Transverse colon (tissue), 4 donors: Measurements from ENCODE around the gene SLC24A4. TPM values are rescaled to one million over a fixed set of nuclear protein-coding genes. Genes with fewer than 3 reads are reported as not detected.

Source experiments
- DNase-seq: peaks from one replicate; pipeline ENCODE4 v3.0.0-alpha.2; 2019
- H3K27ac ChIP-seq, 4 donors: fragments of 200-600 bp; sonication (generic); 2 replicates each; pipeline ENCODE4 v1.5.1; 2016 to 2018; ENCODE audit warnings: inconsistent platforms in 4 of 4
- H3K27me3 ChIP-seq: fragments of 200-600 bp; sonication (generic); 2 replicates; pipeline ENCODE4 v1.5.1; 2017; ENCODE audit warnings: inconsistent platforms
- H3K36me3 ChIP-seq, 4 donors: fragments of 200-600 bp; sonication (generic); 2 replicates each; pipeline ENCODE4 v1.5.1; 2017 to 2019; ENCODE audit warnings: inconsistent platforms in 4 of 4
- H3K4me1 ChIP-seq, 4 donors: fragments of 200-600 bp; sonication (generic); 2 replicates each; pipeline ENCODE4 v1.5.1; 2017 to 2020; ENCODE audit warnings: inconsistent platforms in 4 of 4
- H3K4me3 ChIP-seq, 4 donors: fragments of 200-600 bp; sonication (generic); 1 replicate in 1 of 4; 2 replicates in 3 of 4; pipeline versions ENCODE4 v1.5.1 to v1.6.1; 2017 to 2019; ENCODE audit warnings: inconsistent platforms in 4 of 4
- H3K9me3 ChIP-seq, 2 donors: fragments of 200-600 bp; sonication (generic); 2 replicates each; pipeline ENCODE4 v1.5.1; 2017 to 2019; ENCODE audit warnings: inconsistent platforms in 2 of 2
- EP300 ChIP-seq: sonication (generic); formaldehyde crosslinking; IDR thresholded peaks from one replicate; pipeline ENCODE4 v1.6.1; 2017; ENCODE audit warnings: antibody characterized with exemption, low read depth
- POLR2A ChIP-seq: fragments of 450-650 bp; IDR thresholded peaks from one replicate; pipeline ENCODE4 v1.6.1; 2016; ENCODE audit warnings: antibody characterized with exemption, mild to moderate bottlenecking, moderate library complexity
- POLR2AphosphoS5 ChIP-seq, 3 donors: sonication (generic); formaldehyde crosslinking; IDR thresholded peaks; one replicate each; pipeline ENCODE4 v1.6.1; 2016; ENCODE audit warnings: antibody characterized with exemption in 3 of 3
- WGBS, 2 donors: methylation state at CpG; one replicate each; pipeline ENCODE4 v1.1.5; 2018; ENCODE audit warnings: low coverage in 1 of 2; 5-methylcytosine and 5-hydroxymethylcytosine counted together
- in situ Hi-C, 4 donors: fragments of 200-750 bp; cut with MboI; loops; one replicate each; pipeline versions ENCODE4 v1.15.0 to v1.15.1; 2017; ENCODE audit warnings: low sequenced_read_pairs in 3 of 4, low pct_ligation_motif_present in 1 of 4, low pct_unique_long_range_greater_than_20kb in 1 of 4
- intact Hi-C: fragments of 100-400 bp; cut with DNase I; formaldehyde crosslinking; loops from one replicate; pipeline ENCODE4 v1.15.1; 2023; ENCODE audit warnings: low total_unique reads
- total RNA-seq, 4 donors: library from RNA; depleted of rRNA; stranded (reverse); fragments of >200 nt; gene quantifications; one replicate each; pipeline ENCODE4 v1.1.0, GENCODE V29; 2016
- TF ChIP-seq, protein P1 (sequence below), 5 experiments: fragments of 200-600 bp in 3 of 5; fragments of 450-650 bp in 2 of 5; sonication (generic) in 3 of 5; IDR thresholded peaks; 1 replicate in 2 of 5; 2 replicates in 3 of 5; pipeline ENCODE4 v1.5.1; 2016 to 2017; ENCODE audit warnings: antibody characterized with exemption in 5 of 5, inconsistent platforms in 3 of 5, mild to moderate bottlenecking in 2 of 5, moderate library complexity in 1 of 5

Gene SLC24A4
- total RNA-seq, 4 donors from 2014 or later: 0.27 to 0.48 TPM; not detected in 2

DNA sequence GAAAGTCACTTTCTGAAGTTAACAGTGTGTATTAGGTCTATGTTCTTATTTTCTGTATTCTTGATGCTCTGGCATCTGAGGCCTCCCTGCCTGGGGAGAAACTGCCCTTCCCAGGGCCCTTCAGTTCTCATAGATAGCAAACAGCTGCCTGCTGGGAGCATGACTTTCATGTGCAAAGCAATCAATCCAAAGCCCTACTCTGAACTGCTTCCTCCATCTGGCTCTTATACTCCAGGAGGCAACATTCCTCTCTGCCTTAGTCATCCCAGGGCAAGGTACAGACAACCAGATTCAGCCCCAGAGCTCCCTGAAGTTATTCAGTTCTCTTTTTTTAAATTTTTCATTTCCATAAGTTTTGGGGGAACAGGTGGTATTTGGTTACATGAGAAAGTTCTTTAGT is 149.0 kb downstream of the SLC24A4 start:
- H3K27me3 ChIP-seq: no peaks in the 10 kb centered on the region
- in situ Hi-C loops: loop anchor here in 1 of 4 donors (25.0 kb wide), 1 partner anchor 335 kb away; no protein-coding TSS in a partner anchor
- intact Hi-C loops: no loop called here
- DNase-seq: peak; percentile 15
- H3K9me3 ChIP-seq: no peaks in the 10 kb centered on the region
- TF ChIP-seq POLR2AphosphoS5 (IDR thresholded peaks at IDR 0.05): no peak
- TF ChIP-seq, protein P1, sequence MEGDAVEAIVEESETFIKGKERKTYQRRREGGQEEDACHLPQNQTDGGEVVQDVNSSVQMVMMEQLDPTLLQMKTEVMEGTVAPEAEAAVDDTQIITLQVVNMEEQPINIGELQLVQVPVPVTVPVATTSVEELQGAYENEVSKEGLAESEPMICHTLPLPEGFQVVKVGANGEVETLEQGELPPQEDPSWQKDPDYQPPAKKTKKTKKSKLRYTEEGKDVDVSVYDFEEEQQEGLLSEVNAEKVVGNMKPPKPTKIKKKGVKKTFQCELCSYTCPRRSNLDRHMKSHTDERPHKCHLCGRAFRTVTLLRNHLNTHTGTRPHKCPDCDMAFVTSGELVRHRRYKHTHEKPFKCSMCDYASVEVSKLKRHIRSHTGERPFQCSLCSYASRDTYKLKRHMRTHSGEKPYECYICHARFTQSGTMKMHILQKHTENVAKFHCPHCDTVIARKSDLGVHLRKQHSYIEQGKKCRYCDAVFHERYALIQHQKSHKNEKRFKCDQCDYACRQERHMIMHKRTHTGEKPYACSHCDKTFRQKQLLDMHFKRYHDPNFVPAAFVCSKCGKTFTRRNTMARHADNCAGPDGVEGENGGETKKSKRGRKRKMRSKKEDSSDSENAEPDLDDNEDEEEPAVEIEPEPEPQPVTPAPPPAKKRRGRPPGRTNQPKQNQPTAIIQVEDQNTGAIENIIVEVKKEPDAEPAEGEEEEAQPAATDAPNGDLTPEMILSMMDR (IDR thresholded peaks at IDR 0.05): no peak
- TF ChIP-seq POLR2A: no peak
- TF ChIP-seq EP300: no peak
- H3K4me3 ChIP-seq: no peak overlapping the region
- no peak overlapping the region for H3K27ac ChIP-seq
- no peaks in the 10 kb centered on the region for H3K36me3 ChIP-seq
- peaks cover 0 to 9% (median 0%) of the 10 kb centered on the region in 4 donors for H3K4me1 ChIP-seq

DNA sequence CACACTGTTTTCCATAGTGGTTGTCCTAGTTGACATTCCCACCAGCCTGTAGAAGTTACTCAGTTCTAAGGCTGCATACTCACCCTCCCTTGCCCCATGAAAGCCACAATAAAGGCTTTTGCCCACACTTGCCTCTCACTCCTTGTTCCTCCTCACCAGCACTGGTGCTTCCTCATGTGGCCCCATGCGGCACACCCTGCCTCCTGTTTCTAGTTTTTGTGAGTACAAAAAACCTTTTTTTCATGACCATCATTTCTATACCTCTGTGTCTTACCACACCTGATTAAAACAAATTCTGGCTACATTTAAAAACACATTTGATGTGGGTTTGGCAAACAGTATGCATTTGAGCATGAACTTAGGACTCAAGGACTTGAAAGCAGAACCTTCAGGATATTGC is 149.9 kb downstream of the SLC24A4 start:
- in situ Hi-C loops: loop anchor here in 1 of 4 donors (25.0 kb wide), 1 partner anchor 336 kb away; no protein-coding TSS in a partner anchor
- WGBS, 2 donors: 96% methylated on average over 1 of the region's 1 CpG; no CpG with 5 or more reads in 1 of the 2 donors
- no peaks in the 10 kb centered on the region for H3K36me3 ChIP-seq
- no peaks in the 10 kb centered on the region for H3K27me3 ChIP-seq
- peak; percentile 6 for DNase-seq
- intact Hi-C loops: no loop called here
- no peaks in the 10 kb centered on the region for H3K9me3 ChIP-seq
- H3K27ac ChIP-seq: peak overlapping the region in 2 of 4 donors; percentile 2 to 11
- peaks cover 0 to 9% (median 0%) of the 10 kb centered on the region in 4 donors for H3K4me1 ChIP-seq
- H3K4me3 ChIP-seq: no peak overlapping the region
- TF ChIP-seq POLR2A: no peak
- TF ChIP-seq, protein P1 (IDR thresholded peaks at IDR 0.05): no peak
- no peak for TF ChIP-seq POLR2AphosphoS5 (IDR thresholded peaks at IDR 0.05)
- no peak for TF ChIP-seq EP300

DNA sequence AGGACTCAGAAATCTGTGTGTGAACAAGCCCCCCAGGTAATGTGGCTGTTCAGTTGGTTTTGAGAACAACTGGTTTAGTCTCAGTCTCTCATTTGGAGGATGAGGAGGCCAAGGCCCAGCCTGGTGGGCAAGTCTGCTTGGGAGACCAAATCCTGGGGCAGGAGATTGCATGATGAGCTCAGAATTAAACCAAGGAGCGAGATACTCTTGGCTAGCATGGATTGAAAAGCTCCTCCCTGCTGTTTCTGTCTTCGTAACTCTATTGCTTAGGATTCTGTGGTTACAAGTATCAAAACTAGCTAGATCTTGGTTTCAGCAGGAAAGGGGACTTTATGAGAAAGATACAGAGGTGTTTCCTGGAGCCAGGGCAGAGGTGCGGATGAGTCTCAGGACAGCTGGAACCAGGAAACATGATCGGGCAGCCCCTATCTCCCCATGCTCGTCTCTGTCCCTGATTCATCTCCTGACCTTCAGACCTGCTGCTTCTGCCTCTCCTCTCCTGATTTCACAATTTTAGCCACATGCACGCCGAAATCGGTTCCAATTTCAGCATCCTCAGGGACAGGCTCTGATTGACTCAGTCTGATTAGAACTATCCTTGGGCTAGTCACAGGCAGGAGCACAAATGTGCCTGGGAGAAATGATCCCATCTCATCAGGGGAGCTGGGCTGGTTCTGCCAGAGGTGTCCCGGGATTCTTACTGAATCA is 150.4 kb downstream of the SLC24A4 start:
- in situ Hi-C loops (loop anchor here in 1 of 4 donors (25.0 kb wide), 1 partner anchor 336 kb away; no protein-coding TSS in a partner anchor), intact Hi-C loops (no loop called here)
- Histone ChIP-seq H3K27me3 (no peaks in the 10 kb centered on the region), H3K9me3 (no peaks in the 10 kb centered on the region), H3K36me3 (no peaks in the 10 kb centered on the region), H3K4me1 (peaks cover 0 to 9% (median 0%) of the 10 kb centered on the region in 4 donors), H3K27ac (peak overlapping the region in 2 of 4 donors; percentile 2 to 11), H3K4me3 (no peak overlapping the region)
- peak; percentile 16 for DNase-seq
- 74 to 80% methylated on average over 1 to 9 of the region's 9 CpGs for WGBS, 2 donors
- TF ChIP-seq EP300: no peak
- TF ChIP-seq, protein P1 (IDR thresholded peaks at IDR 0.05): no peak
- peak in 1 of 3 donors; percentile 10 for TF ChIP-seq POLR2AphosphoS5 (IDR thresholded peaks at IDR 0.05)
- TF ChIP-seq POLR2A: no peak

DNA sequence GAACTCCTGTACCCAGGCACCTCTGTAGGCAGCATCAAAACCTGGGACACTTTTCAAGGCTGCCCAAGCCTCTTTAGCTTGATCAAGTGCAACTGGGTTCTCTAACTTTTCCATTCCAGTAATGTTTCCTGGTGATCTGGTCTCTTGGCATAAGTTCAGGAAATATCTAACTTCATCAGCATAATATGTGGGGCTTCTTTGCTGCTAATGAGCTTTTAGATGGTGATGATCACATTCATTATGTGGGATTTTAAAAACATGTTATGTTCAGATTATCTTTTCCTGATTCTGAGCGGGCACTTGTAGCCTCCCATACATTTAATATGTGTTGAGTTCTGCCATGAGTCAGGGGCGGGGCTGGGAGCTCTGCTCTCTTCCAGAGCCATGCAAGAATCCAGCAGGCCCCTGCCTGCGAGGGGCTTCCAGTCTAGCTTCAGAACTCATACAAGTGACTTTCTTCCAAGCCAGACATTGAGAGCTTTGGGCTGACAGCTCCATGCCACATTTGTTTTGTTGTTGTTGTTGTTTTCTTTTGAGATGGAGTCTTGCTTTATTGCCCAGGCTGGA is 151.1 kb downstream of the SLC24A4 start:
- intact Hi-C loops (no loop called here), in situ Hi-C loops (loop anchor here in 1 of 4 donors (25.0 kb wide), 1 partner anchor 337 kb away; no protein-coding TSS in a partner anchor)
- no peak for DNase-seq

More for the DNA sequence above, 151.1 kb downstream of the SLC24A4 start:
- Histone ChIP-seq H3K36me3 (no peaks in the 10 kb centered on the region), H3K4me3 (no peak overlapping the region), H3K9me3 (no peaks in the 10 kb centered on the region), H3K27me3 (no peaks in the 10 kb centered on the region), H3K27ac (no peak overlapping the region), H3K4me1 (peaks cover 0 to 9% (median 0%) of the 10 kb centered on the region in 4 donors)
- TF ChIP-seq EP300: no peak
- TF ChIP-seq POLR2AphosphoS5 (IDR thresholded peaks at IDR 0.05): no peak
- no peak for TF ChIP-seq POLR2A
- TF ChIP-seq, protein P1 (IDR thresholded peaks at IDR 0.05): no peak
- WGBS, 2 donors: 84 to 100% methylated on average over 2 to 3 of the region's 3 CpGs
